Lung (tissue), 12 donors: ENCODE measurements around the gene C1QBP. TPM values are rescaled to one million over a fixed set of nuclear protein-coding genes. Genes with fewer than 3 reads are reported as not detected.
"Not testable (repeated sequence)": the region's sequence is repeated elsewhere in the genome, so short reads cannot be mapped to it uniquely, and the experiment has no call there.

Experiments used
- ATAC-seq: fragments of 200-7000 bp; cut with Tn5 transposase; one replicate; pipeline ENCODE4 v1.9.1; 2020; ENCODE audit warnings: moderate number of reproducible peaks; ENCODE audit not compliant: insufficient read depth, low FRiP score
- DNase-seq, 3 donors: peaks; one replicate each; pipeline ENCODE4 v3.0.0-alpha.2; 2013 to 2017
- H3K27ac ChIP-seq, 2 donors: one replicate each; pipeline ENCODE4 v1.5.1; 2013; ENCODE audit warnings: mild to moderate bottlenecking in 2 of 2, moderate library complexity in 2 of 2, control low read depth in 1 of 2, inconsistent platforms in 1 of 2, low read depth in 1 of 2, low read length in 1 of 2
- H3K27me3 ChIP-seq, 3 donors: one replicate each; pipeline ENCODE4 v1.5.1; 2013; ENCODE audit warnings: low read length in 2 of 3; ENCODE audit not compliant: control insufficient read depth in 3 of 3, insufficient read depth in 3 of 3
- H3K36me3 ChIP-seq, 4 donors: one replicate each; pipeline ENCODE4 v1.5.1; 2013; ENCODE audit warnings: low read length in 4 of 4, mild to moderate bottlenecking in 1 of 4, moderate library complexity in 1 of 4; ENCODE audit not compliant: control insufficient read depth in 4 of 4, insufficient read depth in 4 of 4
- H3K4me1 ChIP-seq, 5 donors: one replicate each; pipeline ENCODE4 v1.5.1; 2013; ENCODE audit warnings: low read length in 5 of 5, mild to moderate bottlenecking in 2 of 5, moderate library complexity in 1 of 5; ENCODE audit not compliant: control insufficient read depth in 5 of 5, insufficient read depth in 5 of 5
- H3K4me3 ChIP-seq: one replicate; pipeline ENCODE4 v1.5.1; 2013; ENCODE audit warnings: mild to moderate bottlenecking, control low read depth, moderate library complexity
- H3K9ac ChIP-seq, 2 donors: one replicate each; pipeline ENCODE4 v1.5.1; 2013; ENCODE audit warnings: low read length in 2 of 2, control low read depth in 1 of 2; ENCODE audit not compliant: insufficient read depth in 1 of 2
- H3K9me3 ChIP-seq, 4 donors: one replicate each; pipeline ENCODE4 v1.5.1; 2013; ENCODE audit warnings: low read length in 3 of 4, mild to moderate bottlenecking in 1 of 4, moderate library complexity in 1 of 4; ENCODE audit not compliant: control insufficient read depth in 4 of 4, insufficient read depth in 3 of 4
- CTCF ChIP-seq: IDR thresholded peaks from 2 replicates; pipeline ENCODE4 v1.5.1; 2012; ENCODE audit warnings: mild to moderate bottlenecking; ENCODE audit errors: control extremely low read depth, extremely low read depth
- WGBS, 2 donors: extraction: QIAGEN DNeasy Blood & Tissue Kit; methylation state at CpG; one replicate each; pipeline ENCODE4 v1.1.7; 2013; 5-methylcytosine and 5-hydroxymethylcytosine counted together
- polyA plus RNA-seq, 2 donors: library from polyadenylated mRNA; stranded (reverse); fragments of 200-250 nt; gene quantifications; one replicate each; pipeline ENCODE4 v1.2.1, GENCODE V29; 2013
- total RNA-seq, 2 donors: library from RNA; depleted of rRNA in 1 of 2; stranded (reverse); fragments of >200 nt in 1 of 2; gene quantifications; one replicate each; pipeline ENCODE4 v1.2.1, GENCODE V29; 2014 to 2021
- donor health status: control.
- donor health status: control.
- donor health status: Bipolar disorder and iron deficiency.
- donor health status: healthy.
- donor health status: DM: yes; HTN: yes; CAD: no.

Gene C1QBP
- total and polyA plus RNA-seq, 4 donors = 60.6 to 158 (median 126) TPM

- no peak overlapping the region for H3K27ac ChIP-seq
- no peak for TF ChIP-seq CTCF
- no peaks in the 10 kb centered on the region for H3K27me3 ChIP-seq
- peaks cover 0 to 9% (median 6%) of the 10 kb centered on the region in 5 donors for H3K4me1 ChIP-seq
- DNase-seq (no peak), ATAC-seq (no peak)
- no peak overlapping the region for H3K4me3 ChIP-seq
- WGBS, 2 donors = 61 to 78% methylated on average over 5 of the region's 5 CpGs
- H3K36me3 ChIP-seq = peaks cover 20 to 34% (median 26%) of the 10 kb centered on the region in 4 donors
- peak overlapping the region; percentile 79 to 82 for H3K9ac ChIP-seq
- H3K9me3 ChIP-seq = peaks cover 0 to 3% (median 0%) of the 10 kb centered on the region in 4 donors
Observed at GRCh38 chr17:5437721-5438317, 1.1 kb downstream of the C1QBP start.

- WGBS, 2 donors = 84 to 90% methylated on average over 9 of the region's 12 CpGs
- H3K4me3 ChIP-seq, H3K27me3 ChIP-seq, H3K9ac ChIP-seq, H3K27ac ChIP-seq, H3K4me1 ChIP-seq, H3K9me3 ChIP-seq, ATAC-seq, DNase-seq: not testable (repeated sequence)
- H3K36me3 ChIP-seq = peaks cover 30 to 42% (median 34%) of the 10 kb centered on the region in 4 donors
Observed at GRCh38 chr17:5435781-5436315, 3.1 kb downstream of the C1QBP start.

- Histone ChIP-seq H3K9ac (no peak overlapping the region), H3K27me3 (no peaks in the 10 kb centered on the region), H3K4me1 (peaks cover 0 to 9% (median 6%) of the 10 kb centered on the region in 5 donors), H3K4me3 (no peak overlapping the region), H3K27ac (peak overlapping the region in 1 of 2 donors; percentile 4), H3K9me3 (peaks cover 0 to 3% (median 0%) of the 10 kb centered on the region in 4 donors), H3K36me3 (peaks cover 30 to 44% (median 35%) of the 10 kb centered on the region in 4 donors)
- no peak for ATAC-seq
- no peak for DNase-seq
- 93 to 94% methylated on average over 2 of the region's 2 CpGs for WGBS, 2 donors
- no peak for TF ChIP-seq CTCF
Observed at GRCh38 chr17:5434984-5435383, 4.0 kb downstream of the C1QBP start.

- no peak overlapping the region for H3K27ac ChIP-seq
Observed at GRCh38 chr17:5431949-5432556, 6.9 kb downstream of the C1QBP start.

GRCh38 chr17:5431234-5431633 lies 7.7 kb downstream of the C1QBP start:
- H3K4me3 ChIP-seq, H3K4me1 ChIP-seq, H3K9me3 ChIP-seq, DNase-seq, H3K27me3 ChIP-seq, ATAC-seq, H3K9ac ChIP-seq: not testable (repeated sequence)
- peaks cover 43 to 57% (median 48%) of the 10 kb centered on the region in 4 donors for H3K36me3 ChIP-seq
- WGBS, 2 donors = 84 to 90% methylated on average over 5 of the region's 5 CpGs
- H3K27ac ChIP-seq = peak overlapping the region in 1 of 2 donors; percentile 68

More at GRCh38 chr17:5431949-5432556, 6.9 kb downstream of the C1QBP start:
- Histone ChIP-seq H3K4me1 (peaks cover 0 to 2% (median 0%) of the 10 kb centered on the region in 5 donors), H3K9ac (no peak overlapping the region), H3K4me3 (no peak overlapping the region), H3K27me3 (no peaks in the 10 kb centered on the region), H3K36me3 (peaks cover 42 to 59% (median 48%) of the 10 kb centered on the region in 4 donors), H3K9me3 (peaks cover 0 to 3% (median 0%) of the 10 kb centered on the region in 4 donors)
- 74 to 87% methylated on average over 3 of the region's 3 CpGs for WGBS, 2 donors
- no peak for TF ChIP-seq CTCF
- ATAC-seq (no peak), DNase-seq (no peak)
